Neural cell (in vitro differentiated cells): Measurements from ENCODE around the gene ZNF283.

Experiments
- CTCF ChIP-seq: fragments of 450-650 bp; IDR thresholded peaks from 2 replicates; pipeline ENCODE4 v1.5.1; 2014; ENCODE audit warnings: antibody characterized with exemption, mild to moderate bottlenecking, moderate library complexity; ENCODE audit not compliant: poor library complexity, severe bottlenecking
- EP300 ChIP-seq: fragments of 450-650 bp; conservative IDR thresholded peaks from 2 replicates; pipeline ENCODE4 v1.6.1; 2014; ENCODE audit warnings: antibody characterized with exemption, mild to moderate bottlenecking, moderate library complexity; ENCODE audit not compliant: poor library complexity, severe bottlenecking
- EZH2 ChIP-seq: fragments of 200-600, 300-800 bp; shearing (Covaris generic), sonication (generic); IDR thresholded peaks from 2 replicates; pipeline ENCODE4 v1.6.1; 2014; ENCODE audit warnings: antibody characterized with exemption, low read length, borderline replicate concordance, mild to moderate bottlenecking; ENCODE audit not compliant: insufficient read depth, poor library complexity, severe bottlenecking
- MXI1 ChIP-seq: fragments of 450-650 bp; conservative IDR thresholded peaks from 2 replicates; pipeline ENCODE4 v1.6.1; 2014; ENCODE audit warnings: antibody characterized with exemption, mild to moderate bottlenecking; ENCODE audit not compliant: poor library complexity, severe bottlenecking
- POLR2AphosphoS5 ChIP-seq: IDR thresholded peaks from 2 replicates; pipeline ENCODE4 v1.6.1; 2012
- RAD21 ChIP-seq: fragments of 450-650 bp; conservative IDR thresholded peaks from 2 replicates; pipeline ENCODE4 v1.6.1; 2014; ENCODE audit warnings: antibody characterized with exemption, mild to moderate bottlenecking, moderate library complexity
- REST ChIP-seq: IDR thresholded peaks from 2 replicates; pipeline ENCODE4 v1.6.1; 2012; ENCODE audit warnings: borderline replicate concordance
- SMC3 ChIP-seq: fragments of 450-650 bp; conservative IDR thresholded peaks from 2 replicates; pipeline ENCODE4 v1.6.1; 2014; ENCODE audit warnings: antibody characterized with exemption, mild to moderate bottlenecking, moderate library complexity; ENCODE audit not compliant: poor library complexity
- TAF1 ChIP-seq: IDR thresholded peaks from 2 replicates; pipeline ENCODE4 v1.6.1; 2012; ENCODE audit warnings: low read depth

DNA sequence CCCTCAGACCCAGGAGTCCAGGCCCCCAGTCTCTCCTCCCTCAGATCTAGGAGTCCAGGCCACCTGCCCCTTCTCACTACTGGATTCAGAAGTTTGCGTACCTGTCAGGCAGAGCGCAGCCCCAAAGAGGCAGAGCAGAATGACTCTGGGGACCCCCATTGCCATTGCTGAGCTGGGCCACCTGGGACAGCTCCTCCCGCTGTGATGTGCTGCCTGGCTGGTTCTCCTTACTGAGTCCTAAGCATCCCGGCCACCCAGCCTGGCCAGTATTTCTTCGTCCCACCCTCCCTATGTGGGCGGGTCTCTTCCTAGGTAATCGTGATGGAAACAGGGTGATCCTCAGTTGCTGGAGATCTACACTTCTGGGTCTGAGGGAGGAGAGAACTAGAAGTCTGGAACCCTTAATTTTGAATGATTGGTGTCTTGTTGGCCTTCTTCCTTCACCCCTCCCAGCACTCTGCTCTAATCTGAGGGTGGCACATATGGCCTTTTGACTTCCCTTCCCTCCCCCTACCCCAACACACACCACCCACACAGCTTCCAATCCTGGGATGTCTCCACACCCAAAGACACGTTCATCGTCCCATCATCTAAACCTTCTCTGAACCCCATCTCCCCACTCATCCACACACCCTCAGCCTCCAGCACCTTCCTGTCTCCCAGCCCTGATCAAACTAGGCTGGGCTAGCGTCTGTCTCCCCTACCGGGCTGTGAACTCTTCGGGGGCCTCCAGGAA lies 24.7 kb upstream of the ZNF283 start, which contains the start of gene LYPD5:
- no peak for TF ChIP-seq CTCF
- TF ChIP-seq EZH2: no peak
- no peak for TF ChIP-seq TAF1
- no peak for TF ChIP-seq REST
- no peak for TF ChIP-seq EP300
- TF ChIP-seq POLR2AphosphoS5: no peak
- TF ChIP-seq MXI1: no peak
- no peak for TF ChIP-seq SMC3
- no peak for TF ChIP-seq RAD21
